Activated effector memory CD4-positive, alpha-beta T cell treated with anti-CD3 and anti-CD28 coated beads, Interleukin-2, amount 50 U/mL, for 16 hours (primary cell): ENCODE data around the gene UHRF1.
"Not testable (repeated sequence)": the region's sequence is repeated elsewhere in the genome, so short reads cannot be mapped to it uniquely, and the experiment has no call there.

Source experiments
- DNase-seq: peaks from one replicate; pipeline ENCODE4 v3.0.0-alpha.2; 2020

The UHRF1 gene

DNA sequence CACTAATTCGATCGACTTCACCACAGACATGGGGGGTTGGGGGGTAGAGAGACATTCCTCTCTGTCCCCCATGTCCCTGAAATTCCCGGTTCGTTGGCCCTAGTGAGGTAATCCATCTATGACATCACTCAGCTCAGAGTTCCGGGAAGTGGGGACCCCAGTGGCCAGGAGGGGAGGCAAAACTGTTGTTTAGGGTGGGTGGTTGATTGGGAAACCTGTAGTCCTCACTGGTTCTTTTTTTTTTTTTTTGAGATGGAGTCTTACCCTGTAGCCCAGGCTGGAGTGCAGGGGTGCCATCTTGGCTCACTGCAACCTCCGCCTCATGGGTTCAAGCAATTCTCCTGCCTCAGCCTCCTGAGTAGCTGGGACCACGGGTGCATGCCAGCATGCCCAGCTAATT lies 6.5 kb upstream of the UHRF1 start, which contains the start of gene ARRDC5:
Gene ARRDC5 (minus strand): TSS at position 101 of the 400 bp plus-strand sequence. CDS start 71 bp downstream, at position 30.
- no peak for DNase-seq

DNA sequence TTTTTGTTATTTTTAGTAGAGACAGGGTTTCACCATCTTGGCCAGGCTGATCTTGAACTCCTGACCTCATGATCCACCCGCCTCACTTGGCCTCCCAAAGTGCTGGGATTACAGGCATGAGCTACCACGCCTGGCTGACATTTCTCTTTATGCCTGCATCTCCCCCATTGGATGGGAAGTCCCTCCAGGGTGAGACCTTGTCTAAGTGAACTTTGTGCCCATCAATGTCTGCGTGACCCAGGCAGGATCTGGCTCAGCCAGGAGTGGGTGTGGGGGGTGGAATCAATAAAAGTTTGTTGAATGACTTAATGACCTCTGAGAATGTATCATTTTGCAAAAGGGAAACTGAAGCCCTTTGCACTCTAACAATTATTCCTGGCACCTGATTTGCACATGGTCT lies 4.8 kb upstream of the UHRF1 start:
- DNase-seq: no peak

DNA sequence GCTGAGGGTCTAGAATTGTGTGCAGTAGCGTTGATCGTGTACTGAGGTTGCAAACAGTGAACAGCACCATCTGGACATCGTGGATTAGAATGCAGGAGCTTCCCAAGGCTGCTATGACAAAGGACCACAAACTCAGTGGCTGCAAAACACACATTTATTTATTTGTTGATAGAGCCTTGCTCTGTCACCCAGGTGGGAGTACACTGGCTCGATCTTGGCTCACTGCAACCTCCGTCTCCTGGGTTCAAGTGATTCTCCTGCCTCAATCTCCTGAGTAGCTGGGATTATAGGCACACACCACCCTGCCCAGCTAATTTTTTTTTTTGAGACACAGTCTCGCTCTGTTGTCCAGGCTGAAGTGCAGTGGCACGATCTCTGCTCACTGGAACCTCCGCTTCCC lies 2.3 kb upstream of the UHRF1 start:
- DNase-seq: no peak

DNA sequence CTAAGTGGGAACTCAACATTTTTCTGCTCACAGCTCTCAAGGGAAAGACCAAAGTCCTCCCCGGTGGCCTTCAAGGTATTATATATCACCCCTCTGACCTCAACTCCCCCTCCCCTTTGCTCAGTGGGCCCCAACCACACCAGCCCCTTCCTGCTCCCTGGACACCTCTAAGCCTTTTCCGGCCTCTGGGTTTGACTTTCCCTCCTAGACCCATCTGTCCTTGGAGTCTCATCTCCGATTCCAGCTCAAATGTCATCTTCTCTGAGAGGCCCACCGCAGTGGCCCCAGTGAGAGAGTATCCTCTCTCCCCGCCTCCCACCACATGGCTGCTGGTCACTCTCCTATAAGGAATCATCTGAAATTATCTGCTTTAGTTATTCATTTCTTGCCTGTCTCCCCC lies 941 bp upstream of the UHRF1 start:
- no peak for DNase-seq

DNA sequence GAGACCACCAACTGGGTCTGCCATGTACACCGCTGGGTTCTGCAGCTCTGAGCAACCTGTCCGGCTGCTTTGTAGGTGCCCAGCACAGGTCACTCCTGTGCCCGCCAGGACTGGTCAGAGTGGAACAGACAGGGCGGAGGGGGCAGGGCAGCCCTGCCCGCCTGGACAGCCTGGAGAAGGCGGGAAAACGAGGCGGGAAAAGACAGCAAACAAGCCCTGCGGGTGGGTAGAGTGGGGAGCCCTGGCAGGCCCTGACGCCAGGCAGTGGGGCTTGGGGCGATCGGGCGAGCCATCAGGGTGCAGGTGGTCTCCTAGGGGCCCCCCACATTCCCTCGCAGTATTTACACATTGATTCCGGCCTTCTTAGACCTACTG lies 533 bp upstream of the UHRF1 start:
- DNase-seq: no peak

DNA sequence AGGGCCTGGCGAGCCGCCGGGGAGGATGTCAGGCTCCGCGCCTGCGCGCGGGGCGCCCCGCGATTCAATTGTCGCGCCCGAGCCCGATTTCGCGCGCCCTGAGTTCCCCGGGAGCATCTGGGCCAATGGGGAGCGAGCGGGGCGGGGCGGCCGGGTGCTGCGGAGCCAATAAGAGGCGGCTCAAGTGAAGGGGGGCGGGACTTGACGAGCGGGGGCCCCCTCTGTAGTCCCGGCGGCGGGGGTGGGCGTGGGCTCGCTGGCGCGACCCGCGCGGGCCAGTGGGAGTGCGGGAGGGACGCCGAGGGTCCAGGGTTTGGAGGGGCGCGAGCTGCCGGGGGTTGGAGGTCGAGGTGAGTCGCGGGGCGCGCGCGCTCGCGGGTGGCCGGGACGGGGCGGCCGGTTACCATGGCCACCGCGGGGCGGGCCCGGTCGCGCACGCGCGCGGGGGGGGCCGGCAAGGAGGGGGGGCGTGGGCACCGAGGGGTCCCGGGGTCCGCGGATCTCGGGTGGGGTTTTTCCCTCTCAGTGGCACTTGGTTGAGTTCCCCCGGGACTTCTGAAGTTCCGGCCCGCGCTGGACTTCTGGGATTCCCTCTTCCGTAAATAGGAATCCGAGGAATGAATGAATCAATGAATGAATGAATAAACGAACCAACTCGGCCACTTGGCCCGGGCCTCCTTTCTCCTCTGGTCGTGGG lies 744 bp downstream of the UHRF1 start:
- DNase-seq: peak; percentile 97

DNA sequence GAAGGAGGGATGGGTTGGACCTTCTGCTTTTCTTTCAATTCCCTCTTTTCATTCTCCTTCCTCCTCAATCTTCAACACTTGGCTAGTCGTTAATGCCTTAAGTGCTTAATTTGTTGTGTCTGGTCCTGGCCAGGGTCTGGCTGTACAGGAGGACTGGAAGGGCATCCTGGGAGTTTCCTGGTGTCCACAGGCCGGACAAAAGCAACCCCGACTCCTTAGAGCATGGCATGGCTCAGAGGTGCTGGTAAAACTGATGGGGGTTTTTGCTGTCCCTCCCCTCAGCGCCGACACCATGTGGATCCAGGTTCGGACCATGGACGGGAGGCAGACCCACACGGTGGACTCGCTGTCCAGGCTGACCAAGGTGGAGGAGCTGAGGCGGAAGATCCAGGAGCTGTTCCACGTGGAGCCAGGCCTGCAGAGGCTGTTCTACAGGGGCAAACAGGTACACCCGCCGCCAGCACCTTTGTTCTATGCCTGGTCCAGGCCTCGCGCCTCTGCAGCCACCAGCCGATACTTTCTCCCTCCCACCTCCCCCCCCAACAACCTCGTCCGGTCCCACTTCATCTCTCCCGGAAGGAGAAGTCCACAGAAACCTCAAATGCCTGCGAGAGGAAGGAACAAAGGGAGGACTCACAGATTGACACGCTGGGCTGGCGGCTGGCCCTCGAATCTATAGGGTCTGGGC lies 1.4 kb downstream of the UHRF1 start:
- DNase-seq: peak; percentile 68

DNA sequence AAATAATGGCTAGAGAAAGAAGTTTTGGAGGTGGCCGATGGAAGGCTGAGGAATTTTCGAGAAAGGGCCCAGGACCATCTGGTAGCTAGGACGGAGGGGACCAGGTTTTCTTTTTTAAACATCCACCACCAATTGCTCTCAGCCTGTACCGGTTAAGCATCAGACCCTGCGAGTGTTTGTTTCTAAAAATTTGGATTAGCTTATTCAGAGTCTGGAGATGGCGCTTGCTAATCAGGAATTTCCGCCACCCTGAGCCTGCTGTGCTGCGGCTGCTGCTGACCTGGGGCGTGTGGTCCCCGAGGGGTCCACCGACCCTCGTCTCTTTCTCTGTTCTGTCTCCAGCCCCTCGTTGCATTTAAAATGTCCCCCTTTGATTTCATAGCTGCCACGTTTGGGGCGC lies 2.0 kb downstream of the UHRF1 start:
- no peak for DNase-seq

DNA sequence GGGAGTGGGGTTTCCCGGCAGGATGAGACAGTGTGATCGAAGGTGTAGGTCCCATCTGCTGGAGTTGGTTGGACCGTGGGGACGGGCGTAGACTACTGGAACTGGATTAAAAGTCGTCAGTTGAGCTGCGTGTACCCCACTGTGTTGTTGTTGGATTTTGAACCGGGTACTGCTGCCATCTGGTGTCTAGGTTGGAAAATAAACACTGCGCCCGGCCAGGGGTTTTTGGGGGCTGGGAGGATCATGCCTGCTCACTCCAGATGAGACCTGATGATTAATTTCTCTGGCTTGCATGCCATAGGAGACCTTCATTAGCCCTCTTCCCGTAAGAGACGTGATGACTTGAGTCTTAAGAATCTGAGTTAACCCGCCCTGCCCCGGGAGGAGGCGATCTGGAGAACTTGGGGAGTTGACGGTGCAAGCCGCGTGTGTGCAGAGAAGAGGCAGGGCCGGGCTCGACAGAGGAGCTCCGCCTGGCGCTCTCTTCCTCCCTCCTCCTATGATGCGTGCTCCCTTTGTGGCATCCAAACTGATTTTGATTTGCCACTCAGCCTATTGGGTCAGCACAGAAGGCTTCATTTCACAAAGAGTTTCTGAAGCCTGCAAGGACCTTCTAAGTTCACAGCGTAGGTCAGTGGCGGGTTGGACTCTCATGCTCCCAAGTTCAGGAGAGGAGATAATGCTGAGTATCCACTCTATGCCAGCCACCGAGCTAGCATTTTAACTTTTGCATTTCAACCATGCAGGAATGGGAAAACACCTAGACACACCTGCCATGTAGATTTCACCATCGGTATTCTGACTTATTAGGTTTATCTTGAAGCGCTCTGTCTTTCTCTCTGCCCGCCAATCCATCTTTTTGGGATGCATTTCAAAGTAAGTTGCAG lies 2.7 kb downstream of the UHRF1 start:
- DNase-seq: peak; percentile 89

DNA sequence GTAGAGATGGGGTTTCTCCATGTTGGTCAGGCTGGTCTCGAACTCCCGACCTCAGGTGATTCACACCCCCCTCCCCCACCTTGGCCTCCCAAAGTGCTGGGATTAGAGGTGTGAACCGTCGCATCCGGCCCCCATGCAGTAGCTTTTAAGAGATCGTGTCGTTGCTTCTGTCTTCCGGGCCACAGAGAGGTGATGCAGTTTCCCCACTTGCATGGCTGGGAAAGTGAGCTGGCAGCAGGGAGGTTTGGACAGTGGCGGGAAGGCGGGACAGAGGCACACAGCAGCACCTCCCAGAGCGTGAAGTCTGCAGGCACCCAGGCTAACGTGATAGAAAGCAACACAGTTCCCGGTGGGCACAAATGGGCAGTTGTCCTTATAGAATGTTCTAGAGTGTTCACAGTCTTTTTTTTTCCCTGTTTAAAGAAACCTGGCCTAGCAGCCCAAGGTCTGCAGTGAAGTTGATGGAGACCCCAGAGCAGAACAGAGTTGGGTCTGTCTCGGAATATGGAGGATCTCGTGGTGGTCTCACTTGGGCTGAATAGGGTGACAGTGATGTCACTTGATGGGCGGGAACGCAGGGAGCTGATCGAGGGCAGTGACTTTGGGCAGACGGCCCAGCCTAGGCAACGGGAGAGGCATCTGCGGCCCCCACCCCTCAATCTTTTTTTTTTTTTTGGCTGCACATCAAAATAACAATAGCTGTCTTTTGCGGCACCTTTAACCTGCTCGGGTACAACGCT lies 4.9 kb downstream of the UHRF1 start:
- peak; percentile 72 for DNase-seq

DNA sequence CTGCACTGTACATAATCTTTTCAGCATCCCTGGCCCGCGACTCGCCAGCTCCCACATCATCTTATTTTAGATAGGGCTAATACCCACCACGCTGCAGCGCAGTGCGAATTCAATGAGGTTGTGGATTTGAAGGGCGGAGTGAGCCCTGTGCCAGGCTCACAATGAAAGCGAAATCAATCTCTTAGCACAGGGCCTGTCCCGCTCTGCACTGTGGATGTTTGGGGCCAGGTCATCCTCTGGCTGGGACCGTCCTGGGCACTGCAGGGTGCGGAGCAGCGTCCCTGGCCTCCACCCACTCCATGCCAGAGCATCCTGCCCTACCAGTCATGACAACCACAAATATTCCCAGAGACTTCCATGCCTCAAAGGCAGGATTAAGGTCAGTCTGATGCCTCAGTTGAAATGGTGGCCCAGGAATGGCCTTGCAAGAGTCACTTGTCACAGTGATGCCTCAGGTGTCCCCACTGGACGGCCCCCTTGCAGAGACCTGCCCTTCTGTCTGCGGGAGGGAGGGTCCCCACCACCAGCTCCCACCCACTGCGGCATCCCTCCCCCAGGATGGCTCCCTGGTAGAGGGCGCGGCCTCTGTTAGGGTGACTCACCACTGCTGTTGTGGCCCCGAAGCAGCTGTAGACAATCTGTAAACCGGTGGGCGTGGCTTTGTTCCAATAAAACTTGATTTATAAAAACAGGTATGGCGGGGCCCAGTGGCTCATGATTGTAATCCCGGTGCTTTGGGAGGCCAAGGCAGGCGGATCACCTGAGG lies 5.6 kb downstream of the UHRF1 start:
- peak; percentile 90 for DNase-seq

DNA sequence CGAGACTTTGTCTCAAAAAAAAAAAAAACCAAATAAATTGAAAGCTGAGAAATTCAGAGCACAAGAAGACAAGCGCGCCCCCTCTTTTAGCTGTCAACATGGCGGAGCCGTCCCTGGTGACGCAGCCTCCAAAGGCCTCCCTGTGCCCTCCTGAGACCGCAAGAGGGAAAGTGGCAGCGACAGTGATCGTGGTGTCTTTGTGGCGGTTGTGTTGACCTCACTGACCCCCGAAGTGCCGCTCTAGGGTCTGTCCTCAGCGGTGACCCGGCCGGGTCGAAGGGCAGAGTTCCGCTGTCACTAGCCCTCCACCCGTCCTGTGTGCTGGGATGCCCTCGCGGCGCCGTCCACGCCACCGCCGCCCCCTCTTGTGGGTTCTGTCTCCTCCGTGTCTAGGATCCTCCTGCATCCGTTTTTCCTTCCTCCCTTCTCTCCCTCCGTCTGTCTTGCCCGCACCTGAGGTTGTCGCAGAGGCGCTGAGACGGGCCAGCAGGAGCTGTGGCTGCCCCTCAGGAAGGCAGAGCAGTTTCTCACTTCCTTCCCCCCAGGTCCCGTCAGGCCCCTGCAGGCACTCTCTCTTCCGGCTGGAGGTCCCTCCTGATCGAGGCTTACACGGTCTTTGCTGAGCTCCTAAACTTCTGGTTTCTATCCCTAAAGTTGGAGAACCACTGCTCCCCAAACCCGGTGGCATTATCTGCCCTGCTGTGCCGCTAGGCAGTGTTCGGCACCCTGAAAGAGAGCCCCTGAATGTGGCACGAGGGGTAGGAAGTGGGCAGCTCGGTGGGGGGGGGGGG lies 7.2 kb downstream of the UHRF1 start:
- peak; percentile 77 for DNase-seq

DNA sequence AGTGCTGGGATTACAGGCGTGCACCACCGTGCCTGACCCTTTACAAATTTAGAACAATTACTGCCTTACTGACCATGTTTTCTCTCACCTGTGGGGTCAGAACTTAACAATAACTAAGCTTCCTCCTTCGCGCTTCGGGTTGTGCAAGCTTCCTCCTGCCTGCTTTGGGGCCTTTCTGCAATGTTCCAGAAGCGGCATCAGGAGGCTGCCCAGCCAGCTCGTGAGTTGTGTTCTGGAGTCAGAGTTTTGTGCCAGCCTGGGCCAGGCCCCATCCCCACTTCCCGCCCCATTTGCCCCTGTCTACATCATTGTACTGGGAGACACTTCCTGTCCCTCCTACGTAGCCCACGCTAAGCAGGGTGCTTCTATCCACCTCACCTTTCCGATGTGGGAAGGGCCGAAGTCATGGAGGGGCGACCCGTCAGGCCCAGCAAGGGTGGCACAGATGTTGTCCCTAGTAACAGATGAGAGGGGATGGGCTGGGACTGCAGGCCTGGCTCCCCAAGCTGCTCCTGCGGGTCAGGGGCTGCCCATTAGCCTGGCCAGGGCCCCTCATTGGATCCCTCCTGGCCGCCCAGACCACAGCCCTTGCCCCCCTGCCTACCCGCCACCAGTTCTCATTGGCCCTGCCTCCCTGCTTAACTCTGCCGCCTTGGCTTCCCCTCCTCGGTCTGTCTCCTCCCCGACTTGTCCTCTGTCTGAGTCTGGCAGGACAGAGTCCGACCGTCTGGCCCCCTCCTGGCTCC lies 13.4 kb downstream of the UHRF1 start:
- no peak for DNase-seq

DNA sequence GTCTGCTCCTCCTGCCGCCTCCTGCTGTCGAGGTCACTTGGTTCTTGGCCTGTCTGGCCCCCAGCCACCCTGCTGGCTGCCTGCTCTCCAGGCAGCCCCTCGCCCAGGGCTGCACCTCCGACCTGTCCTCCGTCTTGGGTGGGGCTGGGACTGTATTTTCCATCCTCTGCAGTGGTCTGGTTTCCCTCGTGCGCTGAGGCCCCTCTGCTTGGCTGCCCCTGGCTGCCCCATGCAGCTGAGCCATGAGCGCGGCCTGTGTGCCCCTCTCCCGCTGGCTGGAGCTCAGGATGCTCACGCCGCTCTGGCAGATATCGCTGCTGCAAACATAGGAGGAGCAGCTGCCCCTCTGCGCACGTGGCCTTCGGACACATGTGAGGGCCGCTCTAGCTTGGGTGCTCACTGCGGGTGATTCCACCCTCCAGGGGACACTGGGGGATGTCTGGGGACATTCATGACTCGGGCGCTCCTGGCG lies 14.0 kb downstream of the UHRF1 start:
- no peak for DNase-seq

DNA sequence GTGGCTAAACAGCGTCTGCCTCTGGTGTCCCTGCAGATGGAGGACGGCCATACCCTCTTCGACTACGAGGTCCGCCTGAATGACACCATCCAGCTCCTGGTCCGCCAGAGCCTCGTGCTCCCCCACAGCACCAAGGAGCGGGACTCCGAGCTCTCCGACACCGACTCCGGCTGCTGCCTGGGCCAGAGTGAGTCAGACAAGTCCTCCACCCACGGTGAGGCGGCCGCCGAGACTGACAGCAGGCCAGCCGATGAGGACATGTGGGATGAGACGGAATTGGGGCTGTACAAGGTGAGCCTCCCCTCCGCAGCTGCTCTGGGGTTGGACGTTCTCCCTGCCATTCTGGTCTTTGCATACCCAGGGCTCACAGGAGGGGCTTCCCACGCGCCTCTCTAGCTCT lies 19.9 kb downstream of the UHRF1 start:
- no peak for DNase-seq

DNA sequence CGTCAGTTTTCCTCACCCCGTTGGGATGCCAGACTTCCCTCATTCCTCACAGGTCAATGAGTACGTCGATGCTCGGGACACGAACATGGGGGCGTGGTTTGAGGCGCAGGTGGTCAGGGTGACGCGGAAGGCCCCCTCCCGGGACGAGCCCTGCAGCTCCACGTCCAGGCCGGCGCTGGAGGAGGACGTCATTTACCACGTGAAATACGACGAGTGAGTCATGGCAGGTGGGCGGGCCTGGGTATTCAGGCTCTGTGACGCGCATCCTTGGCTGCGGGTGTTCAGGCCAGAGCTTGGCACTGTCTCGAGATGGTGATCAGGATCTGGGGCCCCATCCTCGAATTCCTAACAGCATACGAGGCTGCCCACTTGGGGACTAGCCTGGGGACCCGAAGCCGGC lies 21.4 kb downstream of the UHRF1 start:
- DNase-seq: no peak

DNA sequence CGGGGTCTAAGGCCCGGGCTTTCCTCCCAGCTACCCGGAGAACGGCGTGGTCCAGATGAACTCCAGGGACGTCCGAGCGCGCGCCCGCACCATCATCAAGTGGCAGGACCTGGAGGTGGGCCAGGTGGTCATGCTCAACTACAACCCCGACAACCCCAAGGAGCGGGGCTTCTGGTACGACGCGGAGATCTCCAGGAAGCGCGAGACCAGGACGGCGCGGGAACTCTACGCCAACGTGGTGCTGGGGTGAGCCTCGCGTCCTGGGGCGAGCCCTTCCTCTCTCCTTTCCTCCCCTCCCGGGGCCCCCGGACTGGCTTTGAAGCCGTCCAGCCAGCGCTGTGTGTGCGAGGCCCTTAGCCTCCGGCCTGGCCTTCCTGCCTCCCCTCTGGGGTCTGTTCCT lies 23.4 kb downstream of the UHRF1 start:
- no peak for DNase-seq

DNA sequence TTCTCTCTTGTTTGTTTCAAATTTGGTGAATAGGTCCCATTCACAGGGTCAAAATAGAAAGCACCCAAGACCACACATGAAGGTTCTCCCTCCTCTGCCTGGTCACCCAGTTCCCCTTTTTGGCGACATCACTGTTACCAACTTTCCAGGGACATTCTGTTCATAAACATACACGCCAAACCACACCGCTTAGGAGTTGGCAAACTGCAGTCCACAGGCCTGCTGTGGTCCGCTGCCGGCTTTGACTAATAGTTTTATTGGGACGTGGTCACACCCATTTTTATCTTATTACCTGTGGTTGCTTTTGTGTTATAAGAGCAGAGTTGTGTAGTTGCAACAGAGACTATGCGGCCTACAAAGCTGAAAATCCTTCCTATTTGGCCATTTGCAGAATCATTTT lies 24.2 kb downstream of the UHRF1 start:
- no peak for DNase-seq

DNA sequence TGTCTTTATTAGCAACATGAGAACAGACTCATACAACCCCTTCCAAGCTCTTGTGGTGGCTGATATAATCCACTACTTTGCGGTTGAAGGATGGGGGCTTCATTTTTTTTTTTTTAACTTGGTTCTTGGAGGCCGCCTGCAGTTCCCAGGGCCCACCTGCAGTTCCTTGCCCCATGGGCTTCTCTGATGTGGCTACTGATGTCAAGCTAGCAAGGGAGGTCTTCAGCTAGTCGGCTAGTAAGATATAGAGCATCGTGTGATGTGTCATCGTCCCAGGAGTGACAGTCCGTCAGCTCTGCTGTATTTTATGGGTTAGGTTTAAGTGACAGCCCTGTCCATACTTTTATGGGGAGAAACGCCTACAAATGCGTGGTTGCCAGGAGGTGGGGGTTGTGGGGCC lies 26.1 kb downstream of the UHRF1 start:
- DNase-seq: no peak

DNA sequence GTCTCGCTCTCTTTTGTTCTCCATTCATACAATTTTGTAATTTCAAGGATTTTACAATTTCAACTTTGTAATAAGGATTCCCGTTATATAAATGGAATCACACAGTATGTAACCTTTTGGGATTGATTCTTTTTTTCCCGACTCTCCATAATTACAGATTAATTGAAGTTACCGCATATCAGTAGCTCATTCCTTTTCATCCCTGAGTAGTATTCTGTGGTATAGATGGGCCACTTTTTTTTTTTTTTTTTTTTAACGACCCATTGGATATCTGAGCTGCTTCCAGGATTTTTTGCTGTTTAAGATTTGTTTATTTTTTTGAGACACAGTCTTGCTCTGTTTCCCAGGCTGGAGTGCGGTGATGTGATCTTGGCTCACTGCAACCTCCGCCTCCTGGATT lies 27.8 kb downstream of the UHRF1 start:
- DNase-seq: no peak

DNA sequence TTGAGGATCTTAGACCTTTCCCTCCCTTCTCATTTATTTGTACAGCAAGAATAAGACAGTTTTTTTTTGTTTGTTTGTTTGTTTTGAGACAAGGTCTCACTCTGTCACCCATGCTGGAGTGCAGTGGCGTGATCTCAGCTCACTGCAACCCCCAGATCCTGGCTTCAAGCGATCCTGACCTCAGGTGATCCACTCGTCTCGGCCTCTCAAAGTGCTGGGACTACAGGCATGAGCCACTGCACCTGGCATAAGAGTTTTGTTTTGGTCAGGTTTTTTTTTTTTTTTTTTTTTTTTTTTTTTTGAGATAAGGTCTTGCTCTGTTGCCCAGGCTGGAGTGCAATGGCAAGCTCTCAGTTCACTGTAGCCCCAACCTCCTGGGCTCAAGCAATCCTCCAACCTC lies 29.2 kb downstream of the UHRF1 start:
- DNase-seq: not testable (repeated sequence)
